ENCODE data around the gene IRX2. TPM values are rescaled to one million over a fixed set of nuclear protein-coding genes. Genes with fewer than 3 reads are reported as not detected.

Gene IRX2
- not detected for total RNA-seq

DNA sequence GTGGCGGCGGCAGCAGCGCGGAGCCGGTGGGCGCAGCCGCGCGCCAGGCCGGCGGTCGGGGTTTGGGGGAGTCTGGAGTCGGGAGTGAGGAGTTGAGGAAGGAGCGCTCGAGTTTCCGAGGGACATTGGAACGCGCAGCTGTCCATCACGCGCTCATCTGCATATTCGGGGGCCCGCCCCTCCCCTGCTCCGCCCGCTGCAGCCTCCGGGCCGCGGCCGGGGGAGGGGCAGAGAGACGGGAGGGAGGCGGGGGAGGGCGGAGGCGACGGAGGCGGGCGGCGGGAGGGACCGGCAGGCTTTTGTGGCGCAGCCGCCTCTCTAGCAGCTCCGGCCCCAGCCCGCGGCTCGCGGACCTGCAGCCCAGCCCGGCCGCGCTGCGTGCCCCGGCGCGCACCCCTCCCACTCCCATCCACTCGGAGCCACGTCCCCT is at the start of gene IRX2:
Gene IRX2, minus strand, starts transcription at position 86 of the 430 bp plus-strand sequence. CDS start 264 bp downstream, outside the sequence.
- no peak for ATAC-seq
- H3K36me3 Mint-ChIP-seq, result peaks cover 12 to 14% of the 10 kb centered on the region in 2 donors
- H3K27ac Mint-ChIP-seq, result peak within 1 kb of the TSS in 1 of 2 donors; percentile 91
- DNase-seq (ENCODE audit: low spot score in 2 of 2), result no peak
- H3K9me3 Mint-ChIP-seq, result no peaks in the 10 kb centered on the region

GRCh38 chr5:2800035-2800434 is 48.6 kb upstream of the IRX2 start:
- H3K27ac Mint-ChIP-seq, result no peak overlapping the region
- peaks cover 4 to 5% of the 10 kb centered on the region in 2 donors for H3K9me3 Mint-ChIP-seq
- no peak for DNase-seq (ENCODE audit: low spot score in 2 of 2)
- H3K36me3 Mint-ChIP-seq, result no peaks in the 10 kb centered on the region
- ATAC-seq, result no peak

DNA sequence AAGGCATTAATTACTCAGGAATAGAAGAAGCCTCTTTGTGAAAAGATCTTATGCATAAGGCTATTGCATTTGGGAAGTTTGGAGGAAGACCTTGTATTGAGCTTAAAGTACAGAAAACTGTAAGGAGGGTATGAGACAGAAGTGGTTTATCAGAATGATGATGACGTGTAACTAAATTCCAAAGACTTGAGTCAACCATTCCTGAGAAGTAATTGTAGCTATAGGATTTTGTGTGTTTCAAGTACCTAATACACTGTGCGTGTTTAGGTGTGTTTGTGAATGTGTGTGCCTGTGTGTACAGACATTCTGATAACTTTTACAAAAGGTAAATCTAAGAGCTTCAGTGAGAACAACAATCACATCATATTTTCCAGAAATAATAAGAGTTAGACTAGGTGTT is 46.5 kb upstream of the IRX2 start:
- Mint-ChIP-seq H3K9me3 (peaks cover 13 to 14% of the 10 kb centered on the region in 2 donors), H3K36me3 (no peaks in the 10 kb centered on the region), H3K27ac (no peak overlapping the region)
- ATAC-seq (no peak), DNase-seq (ENCODE audit: low spot score in 2 of 2) (no peak)

GRCh38 chr5:2797160-2797559 is 45.7 kb upstream of the IRX2 start:
- H3K27ac Mint-ChIP-seq, result no peak overlapping the region
- peaks cover 13 to 14% of the 10 kb centered on the region in 2 donors for H3K9me3 Mint-ChIP-seq
- H3K36me3 Mint-ChIP-seq, result no peaks in the 10 kb centered on the region
- DNase-seq (ENCODE audit: low spot score in 2 of 2), result no peak
- ATAC-seq, result no peak

DNA sequence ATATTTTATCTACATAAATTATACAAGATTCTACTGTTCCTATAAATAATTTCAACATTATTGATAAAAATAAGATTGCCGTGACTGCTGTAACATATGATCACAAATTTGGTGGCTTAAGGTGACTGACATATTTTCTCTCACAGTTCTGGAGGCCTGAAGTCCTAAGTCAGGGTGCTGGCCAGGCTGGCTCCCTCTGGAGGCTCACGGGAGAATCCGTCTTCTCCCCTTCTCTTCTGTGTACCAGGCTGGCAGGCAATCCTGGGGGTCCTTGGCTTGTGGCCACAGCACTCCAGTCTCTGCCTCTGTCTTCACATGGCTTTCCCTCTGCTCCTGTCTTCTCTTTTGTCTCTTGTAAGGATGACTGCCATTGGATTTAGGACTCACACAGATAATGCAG is 31.7 kb upstream of the IRX2 start:
- no peak overlapping the region for H3K27ac Mint-ChIP-seq
- no peak for DNase-seq (ENCODE audit: low spot score in 2 of 2)
- peaks cover 0 to under 1% of the 10 kb centered on the region in 2 donors for H3K36me3 Mint-ChIP-seq

GRCh38 chr5:2782658-2783057 is 31.2 kb upstream of the IRX2 start:
- H3K9me3 Mint-ChIP-seq, result peaks cover 11 to 19% of the 10 kb centered on the region in 2 donors
- no peak overlapping the region for H3K27ac Mint-ChIP-seq
- no peak for ATAC-seq
- DNase-seq (ENCODE audit: low spot score in 2 of 2), result no peak
- H3K36me3 Mint-ChIP-seq, result no peaks in the 10 kb centered on the region

More for the DNA sequence above, 31.7 kb upstream of the IRX2 start:
- peaks cover 11 to 17% of the 10 kb centered on the region in 2 donors for H3K9me3 Mint-ChIP-seq
- ATAC-seq, result no peak

DNA sequence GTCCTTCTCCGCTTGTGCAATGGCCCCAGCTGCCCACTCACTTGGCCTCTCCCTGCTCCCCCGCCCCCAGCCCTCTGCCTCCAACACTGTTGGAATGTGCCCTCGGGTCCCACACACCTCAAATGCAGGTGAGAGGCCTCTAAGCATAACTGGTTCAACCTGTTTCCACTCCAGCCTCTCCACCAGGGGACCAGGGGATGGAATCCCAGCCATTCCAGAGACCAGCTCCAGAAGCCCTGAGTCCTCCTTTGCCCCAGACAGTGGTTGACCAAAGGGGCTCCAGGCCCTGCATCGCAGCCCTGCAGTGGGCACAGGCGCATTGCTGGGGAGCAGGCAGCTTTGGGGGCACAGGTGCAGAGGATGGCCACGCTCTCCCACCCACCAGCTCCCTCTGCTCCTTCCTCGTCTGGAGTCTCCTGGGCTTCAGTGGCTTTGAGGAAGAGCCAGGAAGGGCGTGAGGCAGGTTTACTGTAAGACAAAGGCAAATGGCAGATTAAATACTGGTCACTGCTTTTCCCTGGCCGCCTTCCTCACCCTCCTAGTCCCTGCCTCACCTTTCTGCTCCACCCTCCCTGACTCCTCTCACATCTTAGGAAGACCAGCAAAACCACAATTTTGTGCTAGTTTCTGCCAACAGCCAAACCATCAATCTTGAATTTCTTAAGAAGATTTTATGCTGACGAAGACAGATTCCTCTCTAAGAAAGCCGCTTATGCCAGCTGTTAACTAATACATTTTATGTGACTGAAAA is 29.1 kb upstream of the IRX2 start:
- ATAC-seq (no peak), DNase-seq (ENCODE audit: low spot score in 2 of 2) (no peak)
- Mint-ChIP-seq H3K27ac (no peak overlapping the region), H3K36me3 (peaks cover 5% of the 10 kb centered on the region in 2 donors), H3K9me3 (peaks cover 13 to 21% of the 10 kb centered on the region in 2 donors)

GRCh38 chr5:2779459-2779858 is 28.0 kb upstream of the IRX2 start:
- DNase-seq (ENCODE audit: low spot score in 2 of 2), result no peak
- ATAC-seq, result no peak
- H3K27ac Mint-ChIP-seq, result no peak overlapping the region
- peaks cover 5% of the 10 kb centered on the region in 2 donors for H3K36me3 Mint-ChIP-seq
- peaks cover 7 to 14% of the 10 kb centered on the region in 2 donors for H3K9me3 Mint-ChIP-seq

- Mint-ChIP-seq H3K9me3 (peaks cover 2 to 9% of the 10 kb centered on the region in 2 donors), H3K27ac (no peak overlapping the region), H3K36me3 (peaks cover 5% of the 10 kb centered on the region in 2 donors)
- DNase-seq (ENCODE audit: low spot score in 2 of 2) (no peak), ATAC-seq (no peak)
Observed at GRCh38 chr5:2776337-2777302, 25.1 kb upstream of the IRX2 start.

DNA sequence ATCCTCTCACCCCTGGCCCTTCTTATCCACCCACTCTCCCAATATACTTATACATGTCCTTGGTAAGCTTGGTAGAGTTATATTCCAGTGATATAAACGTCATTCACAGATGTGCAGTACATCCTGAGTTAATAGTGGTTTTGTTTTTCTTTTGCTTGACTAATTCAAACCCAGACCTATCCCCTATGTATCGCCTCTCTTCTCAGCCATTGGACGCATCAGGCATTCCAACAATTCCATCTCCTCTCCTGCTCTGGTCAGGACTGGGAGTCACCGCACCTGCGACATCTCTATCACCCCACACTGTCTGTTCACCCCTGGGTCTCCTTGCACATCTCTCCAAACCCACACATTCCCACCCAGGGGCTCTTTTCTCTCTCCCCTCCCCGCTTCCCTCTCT is 21.9 kb upstream of the IRX2 start:
- DNase-seq (ENCODE audit: low spot score in 2 of 2) (no peak), ATAC-seq (no peak)
- Mint-ChIP-seq H3K9me3 (peaks cover 2 to 9% of the 10 kb centered on the region in 2 donors), H3K27ac (no peak overlapping the region), H3K36me3 (peaks cover 5% of the 10 kb centered on the region in 2 donors)

- Mint-ChIP-seq H3K9me3 (peaks cover 0 to 5% of the 10 kb centered on the region in 2 donors), H3K27ac (no peak overlapping the region), H3K36me3 (no peaks in the 10 kb centered on the region)
- ATAC-seq (no peak), DNase-seq (ENCODE audit: low spot score in 2 of 2) (no peak)
Observed at GRCh38 chr5:2767089-2767488, 15.6 kb upstream of the IRX2 start.

DNA sequence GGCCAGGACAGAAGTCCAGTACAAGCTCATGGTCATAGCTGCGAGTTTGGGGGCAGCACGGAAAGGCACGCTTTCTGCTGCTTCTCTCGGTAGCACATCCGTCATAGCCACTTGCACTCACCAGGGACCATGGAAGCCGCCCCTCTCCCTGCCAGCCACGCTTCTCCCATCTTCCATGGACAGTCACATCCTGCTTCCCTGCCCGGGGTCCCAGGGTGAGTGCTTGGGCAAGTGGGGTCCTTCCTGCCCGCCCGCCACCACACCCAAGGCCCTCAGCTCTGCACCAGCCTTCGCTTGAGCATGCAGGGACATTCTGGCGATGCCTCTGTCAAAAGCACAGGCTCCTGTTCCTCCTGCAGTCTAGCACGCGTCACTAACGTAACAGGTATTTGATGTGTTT is 13.1 kb upstream of the IRX2 start:
- Mint-ChIP-seq H3K9me3 (peaks cover 0 to 8% of the 10 kb centered on the region in 2 donors), H3K36me3 (peaks cover 0 to under 1% of the 10 kb centered on the region in 2 donors), H3K27ac (no peak overlapping the region)
- ATAC-seq (no peak), DNase-seq (ENCODE audit: low spot score in 2 of 2) (no peak)

DNA sequence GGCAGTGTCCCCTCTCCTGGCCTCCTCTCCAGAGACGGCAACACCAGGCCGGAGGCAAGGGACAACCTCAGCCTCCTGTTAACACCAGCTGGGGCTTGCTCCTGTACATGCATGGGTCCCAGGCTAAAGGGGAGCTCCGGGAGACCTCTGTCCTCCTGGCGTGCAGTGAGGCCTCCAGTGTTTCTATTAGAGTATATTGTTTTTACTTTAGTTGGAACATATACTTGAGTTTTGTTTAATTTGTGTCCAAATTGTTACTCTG is 12.0 kb upstream of the IRX2 start:
- ATAC-seq (no peak), DNase-seq (ENCODE audit: low spot score in 2 of 2) (no peak)
- H3K36me3 Mint-ChIP-seq, result peaks cover 0 to 9% of the 10 kb centered on the region in 2 donors
- H3K27ac Mint-ChIP-seq, result no peak overlapping the region
- peaks cover 0 to 8% of the 10 kb centered on the region in 2 donors for H3K9me3 Mint-ChIP-seq

GRCh38 chr5:2762744-2763532 is 11.5 kb upstream of the IRX2 start:
- no peak for ATAC-seq
- H3K9me3 Mint-ChIP-seq, result peaks cover 0 to 8% of the 10 kb centered on the region in 2 donors
- H3K27ac Mint-ChIP-seq, result no peak overlapping the region
- DNase-seq (ENCODE audit: low spot score in 2 of 2), result no peak
- H3K36me3 Mint-ChIP-seq, result peaks cover 0 to 11% of the 10 kb centered on the region in 2 donors

- H3K27ac Mint-ChIP-seq, result peak overlapping the region in 1 of 2 donors; percentile 70
- no peak for ATAC-seq
Observed at GRCh38 chr5:2761921-2762488, 10.5 kb upstream of the IRX2 start.

GRCh38 chr5:2759696-2760461 is 8.4 kb upstream of the IRX2 start:
- Mint-ChIP-seq H3K9me3 (peaks cover 0 to 7% of the 10 kb centered on the region in 2 donors), H3K27ac (no peak overlapping the region), H3K36me3 (peaks cover 5 to 22% of the 10 kb centered on the region in 2 donors)
- ATAC-seq (no peak), DNase-seq (ENCODE audit: low spot score in 2 of 2) (no peak)

More at GRCh38 chr5:2761921-2762488, 10.5 kb upstream of the IRX2 start:
- H3K36me3 Mint-ChIP-seq, result peaks cover 0 to 16% of the 10 kb centered on the region in 2 donors
- H3K9me3 Mint-ChIP-seq, result peaks cover 0 to 8% of the 10 kb centered on the region in 2 donors
- DNase-seq (ENCODE audit: low spot score in 2 of 2), result no peak

Measured in activated naive CD4-positive, alpha-beta T cell treated with anti-CD3 and anti-CD28 coated beads, Interleukin-2, amount 50 U/mL, for 72 hours (primary cell).